ENCODE results near the gene FBXW7.

DNA sequence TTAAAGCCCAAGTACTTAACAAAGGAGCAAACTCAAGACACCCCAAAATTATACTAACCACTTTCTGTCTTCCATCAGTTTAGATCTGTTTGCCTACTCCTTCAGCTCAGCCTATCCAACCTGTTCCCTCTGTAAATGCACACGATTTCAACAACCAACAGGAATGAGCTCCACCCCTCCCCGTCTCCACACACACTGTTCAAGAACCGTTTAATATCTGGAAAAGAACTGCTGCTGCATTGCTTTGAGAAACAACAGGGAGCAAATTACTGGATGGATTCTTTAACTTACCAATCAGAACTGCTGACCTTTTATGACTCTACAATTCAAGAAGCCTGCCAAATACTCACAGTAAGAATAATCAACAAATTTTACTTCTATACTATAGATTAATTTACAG is 87.0 kb downstream of the FBXW7 start:
- TF ChIP-seq TEAD4 (IDR thresholded peaks at IDR 0.05): no peak
- TF ChIP-seq, protein P1, sequence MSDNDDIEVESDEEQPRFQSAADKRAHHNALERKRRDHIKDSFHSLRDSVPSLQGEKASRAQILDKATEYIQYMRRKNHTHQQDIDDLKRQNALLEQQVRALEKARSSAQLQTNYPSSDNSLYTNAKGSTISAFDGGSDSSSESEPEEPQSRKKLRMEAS (IDR thresholded peaks at IDR 0.05): no peak
- TF ChIP-seq FOXM1 (IDR thresholded peaks at IDR 0.05; ENCODE audit: borderline replicate concordance, low read depth): no peak
- no peak for TF ChIP-seq CREB1 (IDR thresholded peaks at IDR 0.05; ENCODE audit: low read depth)
- TF ChIP-seq EP300 (IDR thresholded peaks at IDR 0.05; ENCODE audit: borderline replicate concordance): no peak
- no peak for TF ChIP-seq TAF1 (IDR thresholded peaks at IDR 0.05; ENCODE audit: low read depth)
- no peak for TF ChIP-seq CEBPB (IDR thresholded peaks at IDR 0.05)
- no peak for TF ChIP-seq ZBTB7A (IDR thresholded peaks at IDR 0.05; ENCODE audit: low read depth)
